PC-3 (cell line): ENCODE results near the gene RAB7B. TPM values are rescaled to one million over a fixed set of nuclear protein-coding genes. Genes with fewer than 3 reads are reported as not detected.

Source experiments
- ATAC-seq: fragments of 200-7000 bp; cut with Tn5 transposase; 2 replicates; pipeline ENCODE4 v1.9.1; 2020; ENCODE audit warnings: mild to moderate bottlenecking, moderate library complexity
- BruUV-seq: library from RNA; stranded (reverse); fragments of 400-500 nt; replicated peaks from 2 replicates; lab custom pipeline; 2021; lab: Mats Ljungman, UMichigan
- CTCF ChIA-PET: fragments of 300-600 bp; sonication (Branson Sonifier 250); formaldehyde crosslinking; loops from one replicate; lab custom pipeline; 2022; ENCODE audit warnings: antibody characterized with exemption; lab: Charles Lee
- POLR2A ChIA-PET: fragments of 300-600 bp; sonication (Branson Sonifier 250); formaldehyde crosslinking; loops from one replicate; lab custom pipeline; 2022; ENCODE audit warnings: antibody characterized with exemption; ENCODE audit not compliant: unreplicated experiment; lab: Charles Lee
- DNase-seq: peaks from one replicate; pipeline ENCODE4 v3.0.0-alpha.2; 2015
- H2AFZ ChIP-seq: fragments of 300-600 bp; sonication (generic); 2 replicates; pipeline ENCODE4 v1.6.0; 2016; ENCODE audit warnings: antibody characterized with exemption, low read length
- H3F3A ChIP-seq: fragments of 300-600 bp; sonication (generic); one replicate; pipeline ENCODE4 v1.6.0; 2017; ENCODE audit warnings: antibody characterized with exemption, low read length, control low read depth, mild to moderate bottlenecking; ENCODE audit not compliant: unreplicated experiment
- H3K27ac ChIP-seq: fragments of 300-600 bp; sonication (generic); 2 replicates; pipeline ENCODE4 v1.5.1; 2016; ENCODE audit warnings: mild to moderate bottlenecking, low read length
- H3K27me3 ChIP-seq: fragments of 300-600 bp; sonication (generic); 2 replicates; pipeline ENCODE4 v1.6.1; 2016; ENCODE audit warnings: low read length, mixed read lengths
- H3K36me3 ChIP-seq: fragments of 300-600 bp; sonication (generic); 2 replicates; pipeline ENCODE4 v1.6.1; 2016; ENCODE audit warnings: low read depth, mixed run types, low read length, mixed read lengths
- H3K4me1 ChIP-seq: fragments of 300-600 bp; sonication (generic); 2 replicates; pipeline ENCODE4 v1.5.1; 2016; ENCODE audit warnings: low read length; ENCODE audit not compliant: insufficient read depth
- H3K4me2 ChIP-seq: fragments of 300-600 bp; sonication (generic); 2 replicates; pipeline ENCODE4 v1.6.0; 2016; ENCODE audit warnings: low read length
- H3K4me3 ChIP-seq: fragments of 300-600 bp; sonication (generic); 2 replicates; pipeline ENCODE4 v1.5.1; 2016; ENCODE audit warnings: mild to moderate bottlenecking, low read length, mixed read lengths
- H3K79me2 ChIP-seq: fragments of 300-600 bp; sonication (generic); 2 replicates; pipeline ENCODE4 v1.6.1; 2017; ENCODE audit warnings: low read length, mixed read lengths
- H3K9ac ChIP-seq: fragments of 300-600 bp; sonication (generic); 2 replicates; pipeline ENCODE4 v1.6.0; 2016; ENCODE audit warnings: mild to moderate bottlenecking, low read length
- H3K9me2 ChIP-seq: fragments of 300-600 bp; sonication (generic); replicated peaks from 2 replicates; pipeline ENCODE4 v1.6.1; 2016; ENCODE audit warnings: mixed run types, low read length, mixed read lengths
- H3K9me3 ChIP-seq: fragments of 300-600 bp; sonication (generic); 2 replicates; pipeline ENCODE4 v1.6.1; 2016; ENCODE audit warnings: low read length, mixed read lengths
- H4K20me1 ChIP-seq: fragments of 300-600 bp; sonication (generic); 2 replicates; pipeline ENCODE4 v1.6.1; 2016; ENCODE audit warnings: low read length, mixed read lengths
- CTCF ChIP-seq: fragments of 300-600 bp; sonication (generic); conservative IDR thresholded peaks from 2 replicates; pipeline ENCODE4 v1.5.1; 2017; ENCODE audit warnings: antibody characterized with exemption, low read depth, mild to moderate bottlenecking, low read length
- EZH2 ChIP-seq: fragments of 300-600 bp; sonication (generic); IDR thresholded peaks from one replicate; pipeline ENCODE4 v1.6.1; 2017; ENCODE audit warnings: antibody characterized with exemption, mild to moderate bottlenecking, low read length; ENCODE audit not compliant: unreplicated experiment
- EZH2phosphoT487 ChIP-seq: fragments of 300-600 bp; sonication (generic); IDR thresholded peaks from 2 replicates; pipeline ENCODE4 v1.6.1; 2018; ENCODE audit warnings: mild to moderate bottlenecking, antibody characterized with exemption, low read length, borderline replicate concordance
- intact Hi-C: fragments of 100-400 bp; cut with micrococcal nuclease; formaldehyde crosslinking; loops from 2 replicates; pipeline ENCODE4 v1.9.0; 2023
- total RNA-seq: library from RNA; depleted of rRNA; stranded (reverse); fragments of >200 nt; gene quantifications from 2 replicates; pipeline ENCODE4 v1.2.3, GENCODE V29; 2014

RAB7B gene
- total RNA-seq, 1 experiment from 2014 or later, result not detected

- Histone ChIP-seq H3K4me2 (0 out of 2 replicates have a peak overlapping the region, but pooled peaks have one; percentile 37), H3K9me2 (no peaks in the 10 kb centered on the region), H3K79me2 (no peaks in the 10 kb centered on the region), H3K27me3 (no peaks in the 10 kb centered on the region), H3K27ac (peak overlapping the region; percentile 80), H3K9ac (no peak overlapping the region; the same call in 1 of the 2 replicates), H3K9me3 (no peaks in the 10 kb centered on the region), H3K4me3 (no peak overlapping the region), H2AFZ (no peak overlapping the region), H3K36me3 (no peaks in the 10 kb centered on the region), H3K4me1 (peaks cover 33% of the 10 kb centered on the region), H3F3A (no peaks in the 10 kb centered on the region), H4K20me1 (no peaks in the 10 kb centered on the region)
- no peak for ATAC-seq
- TF ChIP-seq CTCF (no peak), EZH2phosphoT487 (no peak), EZH2 (no peak)
- no peak for DNase-seq
- intact Hi-C loops, result no loop called here
- no TSS peak for BruUV-seq
- ChIA-PET CTCF (interaction anchor here (0.9 kb wide), 1 partner anchor 45 kb away, joined by 3 read pairs; no protein-coding TSS in a partner anchor), POLR2A (no interaction called here)
Observed at GRCh38 chr1:205932776-205933175, 70.4 kb downstream of the RAB7B start.

GRCh38 chr1:205930799-205931281 is 72.4 kb downstream of the RAB7B start:
- ChIA-PET POLR2A (no interaction called here), CTCF (interaction anchor here (0.6 kb wide), 1 partner anchor 508 kb away, joined by 3 read pairs; no protein-coding TSS in a partner anchor)
- Histone ChIP-seq H3K4me3 (no peak overlapping the region), H3F3A (no peaks in the 10 kb centered on the region), H3K4me1 (peaks cover 28% of the 10 kb centered on the region), H3K9me2 (no peaks in the 10 kb centered on the region), H3K27me3 (no peaks in the 10 kb centered on the region), H3K4me2 (no peak overlapping the region), H2AFZ (no peak overlapping the region), H3K79me2 (no peaks in the 10 kb centered on the region), H4K20me1 (no peaks in the 10 kb centered on the region), H3K36me3 (no peaks in the 10 kb centered on the region), H3K9me3 (no peaks in the 10 kb centered on the region), H3K27ac (no peak overlapping the region), H3K9ac (no peak overlapping the region)
- ATAC-seq (no peak), DNase-seq (no peak)
- no TSS peak for BruUV-seq
- intact Hi-C loops, result no loop called here
- no peak for TF ChIP-seq EZH2phosphoT487
- no peak for TF ChIP-seq CTCF
- TF ChIP-seq EZH2, result no peak

GRCh38 chr1:205930195-205930577 is 73.0 kb downstream of the RAB7B start:
- no TSS peak for BruUV-seq
- CTCF ChIA-PET, result no interaction called here

More at GRCh38 chr1:205930195-205930577, 73.0 kb downstream of the RAB7B start:
- H3K27ac ChIP-seq, result no peak overlapping the region
- TF ChIP-seq CTCF, result no peak
- TF ChIP-seq EZH2, result no peak
- TF ChIP-seq EZH2phosphoT487, result no peak
- no peaks in the 10 kb centered on the region for H4K20me1 ChIP-seq
- H3K4me1 ChIP-seq, result peaks cover 35% of the 10 kb centered on the region
- H3F3A ChIP-seq, result no peaks in the 10 kb centered on the region
- H3K27me3 ChIP-seq, result no peaks in the 10 kb centered on the region
- H2AFZ ChIP-seq, result no peak overlapping the region
- no peaks in the 10 kb centered on the region for H3K9me3 ChIP-seq
- POLR2A ChIA-PET, result no interaction called here
- no peaks in the 10 kb centered on the region for H3K9me2 ChIP-seq
- ATAC-seq (no peak), DNase-seq (no peak)
- H3K9ac ChIP-seq, result no peak overlapping the region
- no peaks in the 10 kb centered on the region for H3K79me2 ChIP-seq
- H3K4me3 ChIP-seq, result no peak overlapping the region
- H3K36me3 ChIP-seq, result no peaks in the 10 kb centered on the region
- intact Hi-C loops, result no loop called here
- no peak overlapping the region for H3K4me2 ChIP-seq
